ENCODE data around the gene PLP2.
"Not testable (repeated sequence)": the region's sequence is repeated elsewhere in the genome, so short reads cannot be mapped to it uniquely, and the experiment has no call there.

PLP2 gene

GRCh38 chrX:49172280-49172780 is 632 bp downstream of the PLP2 start:
- peak; percentile 61 for DNase-seq
- peak; percentile 73 to 75 for ATAC-seq (replicated peaks)
- Mint-ChIP-seq H3K4me1 (peaks cover 27 to 56% of the 10 kb centered on the region in 2 donors), H3K27ac (peak overlapping the region; percentile 96), H3K27me3 (no peaks in the 10 kb centered on the region), H3K9me3 (peaks cover 0 to 7% of the 10 kb centered on the region in 2 donors), H3K36me3 (peaks cover 18 to 30% of the 10 kb centered on the region in 2 donors), H3K4me3 (peak overlapping the region; percentile 90 to 93)

DNA sequence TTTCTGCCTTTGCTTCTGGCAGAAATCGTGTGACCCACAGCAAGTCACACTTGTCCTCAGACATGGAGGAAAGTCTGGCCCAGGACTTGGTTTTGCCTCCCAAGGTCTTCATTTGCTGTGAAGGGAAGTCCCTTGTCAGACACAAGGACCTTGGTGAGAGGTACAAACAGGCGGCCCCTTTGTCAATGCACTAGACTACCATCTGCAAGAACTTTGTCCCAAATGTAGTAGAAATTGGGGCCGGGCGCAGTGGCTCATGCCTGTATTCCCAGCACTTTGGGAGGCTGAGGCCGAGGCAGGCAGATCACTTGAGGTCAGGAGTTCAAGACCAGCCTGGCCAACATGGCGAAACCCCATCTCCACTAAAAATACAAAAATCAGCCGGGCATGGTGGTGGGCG is 1.8 kb downstream of the PLP2 start:
- H3K4me3 Mint-ChIP-seq, result peak overlapping the region; percentile 90 to 93
- not testable (repeated sequence) for H3K27ac Mint-ChIP-seq

DNA sequence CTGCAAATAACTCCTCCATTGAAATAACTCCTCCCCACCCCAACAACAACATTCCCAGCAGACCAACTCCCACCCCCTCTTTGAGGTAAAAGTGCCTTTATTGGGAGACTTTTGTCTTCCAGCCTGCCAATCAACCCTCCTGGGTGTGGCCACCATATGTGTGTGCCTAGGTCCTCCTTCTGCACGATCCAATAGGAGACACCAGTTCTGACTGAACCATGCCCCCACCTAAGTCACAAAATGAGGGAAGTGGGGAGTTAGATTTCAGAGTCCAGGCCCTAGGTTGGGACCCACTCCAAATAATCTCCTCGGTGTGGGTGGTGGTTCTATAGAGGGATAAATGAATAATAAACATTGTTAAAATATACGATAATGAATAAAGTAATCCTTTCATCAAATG is 3.0 kb downstream of the PLP2 start:
- Mint-ChIP-seq H3K36me3 (peaks cover 28 to 35% of the 10 kb centered on the region in 2 donors), H3K4me3 (peak overlapping the region in 1 of 2 donors; percentile 29), H3K27ac (peak overlapping the region; percentile 59), H3K27me3 (no peaks in the 10 kb centered on the region), H3K9me3 (peaks cover 0 to 7% of the 10 kb centered on the region in 2 donors), H3K4me1 (peaks cover 20 to 51% of the 10 kb centered on the region in 2 donors)
- no peak for DNase-seq
- ATAC-seq (replicated peaks), result no peak

More for the DNA sequence above, 1.8 kb downstream of the PLP2 start:
- not testable (repeated sequence) for ATAC-seq (replicated peaks); H3K9me3 Mint-ChIP-seq; DNase-seq; H3K27me3 Mint-ChIP-seq
- Mint-ChIP-seq H3K36me3 (peaks cover 23 to 35% of the 10 kb centered on the region in 2 donors), H3K4me1 (peaks cover 24 to 54% of the 10 kb centered on the region in 2 donors)

- peaks cover 34 to 40% of the 10 kb centered on the region in 2 donors for H3K36me3 Mint-ChIP-seq
- H3K4me1 Mint-ChIP-seq, result peaks cover 20 to 54% of the 10 kb centered on the region in 2 donors
- no peaks in the 10 kb centered on the region for H3K27me3 Mint-ChIP-seq
- H3K9me3 Mint-ChIP-seq, result peaks cover 0 to 7% of the 10 kb centered on the region in 2 donors
- no peak for ATAC-seq (replicated peaks)
- no peak for DNase-seq
- peak overlapping the region; percentile 43 for H3K27ac Mint-ChIP-seq
- no peak overlapping the region for H3K4me3 Mint-ChIP-seq
These were observed 4.0 kb downstream of the PLP2 start for GRCh38 chrX:49175435-49176274.

DNA sequence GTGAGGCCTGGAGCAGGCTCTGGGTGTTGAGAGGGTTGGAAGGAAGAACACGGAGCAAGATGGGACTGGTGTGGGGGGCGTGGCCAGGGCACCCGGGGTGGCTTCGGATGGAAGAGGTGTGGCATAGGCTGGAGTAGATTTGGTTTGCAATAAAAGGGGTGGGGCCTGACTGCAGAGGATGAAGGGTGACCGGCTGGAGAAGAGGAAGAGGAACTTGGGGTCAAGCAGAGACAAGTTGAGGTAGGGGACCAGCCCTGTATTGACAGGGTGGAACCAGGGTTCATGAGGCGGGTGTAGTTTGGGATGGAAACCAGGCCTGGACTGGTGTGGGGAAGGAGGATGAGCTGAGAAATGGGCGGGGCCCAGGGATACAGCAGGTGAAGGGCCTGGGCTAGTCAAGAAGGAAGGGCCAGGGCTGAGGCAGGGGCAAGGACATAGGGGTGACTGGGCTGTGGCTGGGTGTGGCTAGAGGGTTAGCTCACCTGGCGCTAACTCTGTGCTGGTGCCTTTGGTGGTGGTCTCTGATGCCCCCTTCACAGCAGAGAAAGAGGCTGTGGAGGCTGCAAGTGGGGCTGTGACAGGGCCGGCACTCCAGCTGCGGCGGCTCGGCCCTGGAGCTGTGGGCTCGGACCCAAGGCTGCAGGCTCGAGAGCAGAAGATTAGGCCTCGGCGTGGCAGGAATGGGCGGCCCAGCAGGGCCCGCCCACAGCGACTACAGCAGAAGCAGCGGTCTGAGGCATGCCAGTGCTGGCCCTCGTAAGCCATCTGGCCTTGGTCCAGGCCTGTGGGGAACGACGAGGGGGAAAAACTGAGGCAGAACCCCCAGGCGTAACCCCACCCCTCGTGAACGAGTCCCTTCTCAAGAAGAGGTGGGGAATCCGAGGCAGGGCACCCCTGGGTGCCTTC is 5.0 kb downstream of the PLP2 start:
- Mint-ChIP-seq H3K9me3 (peaks cover 0 to 7% of the 10 kb centered on the region in 2 donors), H3K4me1 (peaks cover 20 to 56% of the 10 kb centered on the region in 2 donors), H3K4me3 (peak overlapping the region; percentile 11 to 59), H3K27me3 (no peaks in the 10 kb centered on the region), H3K27ac (peak overlapping the region; percentile 49), H3K36me3 (peaks cover 35 to 40% of the 10 kb centered on the region in 2 donors)
- ATAC-seq (replicated peaks) (no peak), DNase-seq (no peak)

DNA sequence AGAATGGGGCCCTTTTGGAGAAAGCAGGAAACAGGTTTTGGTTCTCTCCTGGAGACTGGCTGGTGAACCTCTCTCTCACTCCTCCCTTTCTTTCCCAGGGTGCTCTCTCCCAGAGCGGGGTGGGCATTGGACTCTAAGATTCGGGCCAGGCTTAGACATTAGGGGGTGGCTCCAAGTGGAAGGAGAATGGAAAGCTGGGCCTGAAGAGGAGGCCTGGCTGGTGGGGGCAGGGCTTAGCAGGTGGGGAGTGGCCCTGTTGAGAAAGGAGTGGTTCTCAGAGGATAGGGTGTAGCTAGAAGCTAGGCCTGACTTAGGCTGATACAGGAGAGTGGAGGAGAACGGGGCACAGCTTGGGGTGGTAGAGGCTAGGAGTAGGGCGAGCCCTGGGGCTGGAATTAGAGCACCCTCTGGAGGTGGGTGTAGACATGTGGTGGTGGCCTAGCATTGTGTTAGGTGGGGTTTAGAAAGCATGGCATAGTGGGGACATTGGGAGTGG is 5.7 kb downstream of the PLP2 start:
- peaks cover 0 to 7% of the 10 kb centered on the region in 2 donors for H3K9me3 Mint-ChIP-seq
- ATAC-seq (replicated peaks), result peak; percentile 10 to 21

GRCh38 chrX:49177873-49178480 is 6.3 kb downstream of the PLP2 start:
- H3K36me3 Mint-ChIP-seq, result peaks cover 43 to 47% of the 10 kb centered on the region in 2 donors
- DNase-seq (no peak), ATAC-seq (replicated peaks) (no peak)
- H3K27ac Mint-ChIP-seq, result no peak overlapping the region
- H3K9me3 Mint-ChIP-seq, result peaks cover 0 to 7% of the 10 kb centered on the region in 2 donors
- peaks cover 20 to 52% of the 10 kb centered on the region in 2 donors for H3K4me1 Mint-ChIP-seq
- no peaks in the 10 kb centered on the region for H3K27me3 Mint-ChIP-seq
- H3K4me3 Mint-ChIP-seq, result no peak overlapping the region

More for the DNA sequence above, 5.7 kb downstream of the PLP2 start:
- Mint-ChIP-seq H3K36me3 (peaks cover 39 to 44% of the 10 kb centered on the region in 2 donors), H3K27me3 (no peaks in the 10 kb centered on the region), H3K27ac (no peak overlapping the region), H3K4me1 (peaks cover 20 to 56% of the 10 kb centered on the region in 2 donors), H3K4me3 (no peak overlapping the region)
- no peak for DNase-seq

DNA sequence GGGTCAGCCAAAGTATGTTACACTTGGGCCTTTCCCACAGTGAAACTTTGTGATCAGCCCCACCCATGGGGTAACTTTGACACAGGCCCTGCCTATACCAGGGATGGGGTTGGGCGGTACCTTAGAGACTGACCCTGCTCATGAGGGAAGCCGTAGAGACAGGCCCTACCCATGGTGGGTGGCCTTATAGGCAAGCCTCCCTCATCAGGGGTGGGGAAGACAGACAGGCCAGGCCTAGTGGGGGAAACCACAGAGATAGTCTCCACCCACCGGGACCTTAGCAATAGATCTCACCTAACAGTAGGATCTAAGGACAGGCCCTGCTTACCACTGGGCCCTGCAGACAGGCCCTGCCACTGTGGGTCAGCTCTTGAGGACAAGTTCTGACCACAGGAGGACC is 6.8 kb downstream of the PLP2 start:
- H3K36me3 Mint-ChIP-seq, result peaks cover 43 to 44% of the 10 kb centered on the region in 2 donors
- H3K9me3 Mint-ChIP-seq, result peaks cover 0 to 7% of the 10 kb centered on the region in 2 donors
- H3K27ac Mint-ChIP-seq, result no peak overlapping the region
- DNase-seq, result no peak
- H3K4me3 Mint-ChIP-seq, result no peak overlapping the region
- H3K27me3 Mint-ChIP-seq, result no peaks in the 10 kb centered on the region
- no peak for ATAC-seq (replicated peaks)
- peaks cover 20 to 48% of the 10 kb centered on the region in 2 donors for H3K4me1 Mint-ChIP-seq

DNA sequence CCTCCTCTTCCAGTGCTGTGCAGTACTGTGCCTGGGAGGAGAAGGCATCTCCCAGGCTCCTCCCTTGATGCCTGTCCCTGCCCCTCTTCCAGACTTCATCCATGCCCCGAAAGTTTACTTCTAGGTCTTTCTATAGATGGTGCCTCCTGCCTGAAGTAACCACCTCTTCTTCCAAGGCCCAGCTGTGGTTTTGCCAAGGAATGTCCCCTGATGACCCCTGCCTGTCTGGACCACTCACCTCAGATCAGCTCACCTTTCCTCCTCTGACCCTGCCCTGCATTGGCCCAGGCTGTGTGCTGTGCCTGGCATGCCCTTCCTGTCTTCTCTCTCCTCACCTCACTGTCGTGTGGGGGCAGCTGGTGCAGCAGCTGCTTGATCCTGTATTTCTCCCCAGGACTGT is 7.7 kb downstream of the PLP2 start:
- DNase-seq (no peak), ATAC-seq (replicated peaks) (no peak)
- Mint-ChIP-seq H3K4me1 (peaks cover 22 to 51% of the 10 kb centered on the region in 2 donors), H3K36me3 (peaks cover 43 to 44% of the 10 kb centered on the region in 2 donors), H3K27ac (peak overlapping the region; percentile 26), H3K9me3 (peaks cover 0 to 7% of the 10 kb centered on the region in 2 donors), H3K4me3 (no peak overlapping the region), H3K27me3 (no peaks in the 10 kb centered on the region)

DNA sequence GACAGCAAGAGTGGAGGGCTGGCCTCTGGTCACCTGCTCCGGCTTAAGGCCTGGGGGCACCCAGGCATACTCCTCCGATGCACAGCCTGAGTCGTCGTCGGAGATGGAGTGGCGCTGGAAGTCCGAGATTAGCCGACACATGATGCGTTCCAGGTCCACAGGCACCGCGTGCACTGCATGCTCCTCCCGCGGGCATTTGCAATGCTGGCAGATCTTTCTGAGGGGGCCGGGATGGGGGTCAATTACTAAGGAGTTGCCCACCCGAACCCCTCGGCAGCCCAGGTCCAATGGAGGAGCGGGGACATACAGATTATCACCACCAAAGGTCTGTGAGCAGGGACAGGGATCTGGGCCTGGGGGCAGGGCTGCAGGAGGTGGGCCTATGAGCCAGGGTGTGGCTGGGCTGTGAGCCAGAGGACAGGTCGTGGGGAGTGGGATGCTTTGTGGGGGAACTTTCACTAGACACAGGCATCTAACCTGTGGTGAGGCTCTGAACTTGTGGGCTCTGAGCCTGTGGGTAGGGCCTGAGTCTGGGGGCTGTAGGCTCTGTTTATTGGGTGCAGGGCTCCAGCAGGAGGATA is 12.1 kb downstream of the PLP2 start:
- Mint-ChIP-seq H3K4me1 (peaks cover 13 to 32% of the 10 kb centered on the region in 2 donors), H3K36me3 (peaks cover 16 to 23% of the 10 kb centered on the region in 2 donors), H3K4me3 (peak overlapping the region; percentile 80 to 82), H3K27ac (peak overlapping the region; percentile 39), H3K9me3 (no peaks in the 10 kb centered on the region), H3K27me3 (no peaks in the 10 kb centered on the region)
- ATAC-seq (replicated peaks) (no peak), DNase-seq (no peak)

DNA sequence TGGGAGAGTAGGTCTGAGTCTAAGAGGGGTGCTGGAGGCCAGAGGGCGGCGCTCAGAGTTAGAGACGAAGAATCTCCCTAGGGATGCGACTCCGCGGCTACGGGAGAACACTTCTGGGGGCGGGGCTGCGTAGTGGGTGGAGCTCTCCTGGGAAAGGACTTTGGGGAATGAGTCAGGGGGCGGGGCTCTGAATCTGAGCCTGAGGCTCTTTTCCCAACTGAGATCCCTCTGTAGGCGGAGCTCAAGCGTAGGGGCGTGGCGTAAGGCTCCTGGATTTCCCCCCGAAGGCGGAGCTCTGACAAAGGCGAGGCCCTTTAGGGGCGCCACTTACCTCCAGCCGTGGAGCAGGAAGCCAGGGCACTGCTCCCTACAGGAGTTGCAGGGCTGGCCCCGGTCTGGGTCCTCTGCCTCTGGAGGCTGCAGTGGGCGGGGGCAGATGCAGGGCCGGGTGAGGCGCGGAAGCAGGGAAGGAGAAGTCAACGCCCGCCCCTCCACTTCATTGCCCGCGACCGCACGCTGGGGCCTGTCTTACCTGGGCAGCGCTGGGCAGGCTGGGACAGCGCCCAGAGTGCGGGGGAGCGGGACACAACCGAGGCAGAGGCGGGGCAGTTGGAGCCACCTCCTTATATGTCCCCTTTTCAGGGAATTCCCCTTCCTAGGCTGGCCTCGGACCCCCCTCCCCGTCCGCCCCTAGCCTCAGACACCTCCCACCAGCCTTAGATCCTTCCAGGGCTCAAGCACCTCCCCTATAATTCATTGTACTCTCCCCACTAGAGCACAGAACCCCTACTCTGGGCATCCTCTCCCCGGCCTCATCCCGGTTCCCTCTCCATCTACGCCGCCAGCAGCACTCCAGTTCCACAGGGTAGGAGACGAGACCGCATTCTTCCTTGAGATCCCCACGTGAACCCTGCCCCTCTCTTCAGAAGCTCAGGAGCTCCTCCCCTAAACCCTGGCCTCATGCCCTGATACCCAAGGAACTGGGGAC is 12.9 kb downstream of the PLP2 start:
- H3K27me3 Mint-ChIP-seq, result no peaks in the 10 kb centered on the region
- peaks cover 16 to 19% of the 10 kb centered on the region in 2 donors for H3K36me3 Mint-ChIP-seq
- H3K27ac Mint-ChIP-seq, result peak overlapping the region; percentile 84
- H3K4me3 Mint-ChIP-seq, result peak overlapping the region; percentile 80 to 82
- DNase-seq (no peak), ATAC-seq (replicated peaks) (peak; percentile 61 to 66)
- H3K4me1 Mint-ChIP-seq, result peaks cover 13 to 26% of the 10 kb centered on the region in 2 donors
- H3K9me3 Mint-ChIP-seq, result no peaks in the 10 kb centered on the region
